GM23338 (cell line): ENCODE measurements around the gene TMEM213. TPM values are rescaled to one million over a fixed set of nuclear protein-coding genes. Genes with fewer than 3 reads are reported as not detected.

ENCODE experiments used
- ATAC-seq: fragments of 200-7000 bp; cut with Tn5 transposase; 3 replicates; pipeline ENCODE4 v1.9.1; 2020
- DNase-seq: peaks from one replicate; pipeline ENCODE4 v3.0.0-alpha.2; 2015; ENCODE audit warnings: low spot score
- H2AFZ ChIP-seq: fragments of 200-600 bp; sonication (generic); 2 replicates; pipeline ENCODE4 v1.8.0; 2016; ENCODE audit warnings: antibody characterized with exemption, mild to moderate bottlenecking, moderate library complexity
- H3F3A ChIP-seq: fragments of 200-600 bp; sonication (generic); replicated peaks from 2 replicates; pipeline ENCODE4 v1.8.0; 2017; ENCODE audit warnings: antibody characterized with exemption, mixed run types, low read depth
- H3K27ac ChIP-seq: fragments of 200-600 bp; sonication (generic); 2 replicates; pipeline ENCODE4 v1.6.1; 2016; ENCODE audit warnings: low read depth
- H3K27me3 ChIP-seq: fragments of 200-600 bp; sonication (generic); 2 replicates; pipeline ENCODE4 v1.8.0; 2016; ENCODE audit warnings: mild to moderate bottlenecking, mixed run types, moderate library complexity; ENCODE audit not compliant: insufficient read depth
- H3K36me3 ChIP-seq: fragments of 200-600 bp; sonication (generic); 2 replicates; pipeline ENCODE4 v1.8.0; 2016; ENCODE audit warnings: mild to moderate bottlenecking; ENCODE audit not compliant: insufficient read depth
- H3K4me1 ChIP-seq: fragments of 200-600 bp; sonication (generic); 2 replicates; pipeline ENCODE4 v1.8.0; 2016; ENCODE audit warnings: mild to moderate bottlenecking, moderate library complexity; ENCODE audit not compliant: insufficient read depth
- H3K4me2 ChIP-seq: fragments of 200-600 bp; sonication (generic); 2 replicates; pipeline ENCODE4 v1.7.1; 2017; ENCODE audit warnings: mixed run types
- H3K4me3 ChIP-seq: fragments of 200-600 bp; sonication (generic); 2 replicates; pipeline ENCODE4 v1.6.1; 2016; ENCODE audit warnings: mixed run types
- H3K79me2 ChIP-seq: fragments of 200-600 bp; sonication (generic); replicated peaks from 2 replicates; pipeline ENCODE4 v1.8.0; 2017; ENCODE audit warnings: mild to moderate bottlenecking; ENCODE audit not compliant: insufficient read depth
- H3K9me2 ChIP-seq: fragments of 200-600 bp; sonication (generic); 2 replicates; pipeline ENCODE4 v1.8.0; 2017; ENCODE audit not compliant: insufficient read depth
- H4K20me1 ChIP-seq: fragments of 200-600 bp; sonication (generic); replicated peaks from 2 replicates; pipeline ENCODE4 v1.8.0; 2017; ENCODE audit warnings: mild to moderate bottlenecking; ENCODE audit not compliant: insufficient read depth
- H3K27ac Mint-ChIP-seq: 2 replicates; pipeline ENCODE4 v1.8.0; 2020; ENCODE audit warnings: inconsistent platforms, mild to moderate bottlenecking, moderate library complexity, mixed read lengths
- H3K27me3 Mint-ChIP-seq: 3 replicates; pipeline ENCODE4 v1.8.0; 2022; ENCODE audit warnings: low read depth, mild to moderate bottlenecking, moderate library complexity, mixed read lengths, inconsistent platforms; ENCODE audit not compliant: insufficient read depth, poor library complexity
- H3K36me3 Mint-ChIP-seq: 3 replicates; pipeline ENCODE4 v1.8.0; 2021; ENCODE audit warnings: low read depth, mild to moderate bottlenecking, inconsistent platforms, moderate library complexity, mixed read lengths
- H3K4me1 Mint-ChIP-seq: 3 replicates; pipeline ENCODE4 v1.8.0; 2020; ENCODE audit warnings: mild to moderate bottlenecking, inconsistent platforms, mixed read lengths
- H3K4me3 Mint-ChIP-seq: 3 replicates; pipeline ENCODE4 v1.8.0; 2021; ENCODE audit warnings: moderate library complexity, mild to moderate bottlenecking, inconsistent platforms, mixed read lengths
- H3K9me3 Mint-ChIP-seq: 3 replicates; pipeline ENCODE4 v1.8.0; 2020; ENCODE audit warnings: moderate library complexity, mild to moderate bottlenecking, inconsistent platforms, mixed read lengths
- CREB1 ChIP-seq: fragments of 250-450 bp; sonication (Bioruptor Pico); IDR thresholded peaks from 2 replicates; pipeline ENCODE4 v1.5.0; 2020; ENCODE audit warnings: low read depth, mild to moderate bottlenecking, moderate library complexity
- ETS1 ChIP-seq: IDR thresholded peaks from 2 replicates; pipeline ENCODE4 v1.6.1; 2016; ENCODE audit warnings: antibody characterized with exemption
- EZH2 ChIP-seq: fragments of 200-600 bp; sonication (generic); IDR thresholded peaks from one replicate; pipeline ENCODE4 v1.8.0; 2017; ENCODE audit warnings: antibody characterized with exemption, mild to moderate bottlenecking, low read depth; ENCODE audit not compliant: unreplicated experiment
- EZH2phosphoT487 ChIP-seq: fragments of 200-600 bp; sonication (generic); IDR thresholded peaks from one replicate; pipeline ENCODE4 v1.8.1; 2018; ENCODE audit warnings: antibody characterized with exemption; ENCODE audit not compliant: unreplicated experiment
- JUNB ChIP-seq: IDR thresholded peaks from one replicate; pipeline ENCODE4 v1.6.1; 2016; ENCODE audit warnings: antibody characterized with exemption; ENCODE audit not compliant: unreplicated experiment
- POLR2AphosphoS5 ChIP-seq: IDR thresholded peaks from 2 replicates; pipeline ENCODE4 v1.6.1; 2016; ENCODE audit warnings: antibody characterized with exemption, low read depth
- REST ChIP-seq: IDR thresholded peaks from one replicate; pipeline ENCODE4 v1.6.1; 2018; ENCODE audit warnings: antibody characterized with exemption; ENCODE audit not compliant: unreplicated experiment
- ZNF114 ChIP-seq: fragments of 250-450 bp; sonication (Bioruptor Pico); IDR thresholded peaks from 2 replicates; pipeline ENCODE4 v1.5.0; 2020; ENCODE audit warnings: mild to moderate bottlenecking, moderate library complexity
- ZNF462 ChIP-seq: fragments of 250-450 bp; sonication (Bioruptor Pico); IDR thresholded peaks from 2 replicates; pipeline ENCODE4 v1.5.0; 2020; ENCODE audit warnings: mild to moderate bottlenecking, moderate library complexity
- polyA plus RNA-seq: library from polyadenylated mRNA; unstranded; fragments of >200 nt; fragmentation: Nextera tagmentation; extraction: Ambion mirVana; gene quantifications from 2 replicates; pipeline ENCODE4 v1.2.1, GENCODE V29; 2016
- total RNA-seq: library from RNA; depleted of rRNA; stranded (reverse); fragments of >200 nt; shearing (Covaris generic); gene quantifications from 2 replicates; pipeline ENCODE4 v1.2.3, GENCODE V29; 2014
- TF ChIP-seq, protein P1 (sequence below), 2 experiments: fragments of 200-600 bp in 1 of 2; sonication (generic) in 1 of 2; conservative IDR thresholded peaks; 2 replicates each; pipeline versions ENCODE4 v1.5.1 to v1.6.1; 2016 to 2017; ENCODE audit warnings: antibody characterized with exemption in 2 of 2, low read depth in 2 of 2, mild to moderate bottlenecking in 2 of 2, moderate library complexity in 1 of 2

TMEM213 gene
- total and polyA plus RNA-seq, 2 experiments from 2014 or later: 0.89 TPM; not detected in 1

DNA sequence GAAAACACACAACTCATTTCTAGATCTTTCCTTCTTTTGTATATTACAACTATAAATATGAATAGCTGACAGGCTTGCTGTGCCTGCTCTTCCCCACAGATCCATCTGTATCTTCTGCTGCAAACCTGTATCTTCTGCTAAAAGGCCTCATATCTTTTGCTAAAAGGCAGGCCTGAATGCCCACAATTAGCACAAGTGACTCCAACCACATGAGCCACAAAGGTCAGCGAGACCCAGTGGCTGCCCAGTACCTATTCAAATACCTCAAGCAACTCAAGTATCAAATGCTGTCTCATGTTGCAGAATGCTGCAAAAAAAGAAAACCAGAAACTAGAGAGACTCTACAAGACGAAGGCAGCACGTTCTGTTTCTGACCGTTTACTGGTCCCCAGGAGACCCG, 54.7 kb downstream of the TMEM213 start:
- Mint-ChIP-seq H3K36me3 (peaks cover 51% of the 10 kb centered on the region), H3K27ac (no peak overlapping the region), H3K4me3 (no peak overlapping the region), H3K27me3 (peaks cover 4% of the 10 kb centered on the region), H3K4me1 (peaks cover 50% of the 10 kb centered on the region), H3K9me3 (peaks cover 8% of the 10 kb centered on the region; the same call in 2 of the 3 replicates)
- no peak overlapping the region for H3K27ac ChIP-seq
- no peak for DNase-seq
- H2AFZ ChIP-seq: no peak overlapping the region
- TF ChIP-seq ZNF114 (CRISPR knock-in tag) (no peak), CREB1 (CRISPR knock-in tag) (no peak), JUNB (no peak), ETS1 (no peak), EZH2phosphoT487 (no peak)
- TF ChIP-seq, protein P1, sequence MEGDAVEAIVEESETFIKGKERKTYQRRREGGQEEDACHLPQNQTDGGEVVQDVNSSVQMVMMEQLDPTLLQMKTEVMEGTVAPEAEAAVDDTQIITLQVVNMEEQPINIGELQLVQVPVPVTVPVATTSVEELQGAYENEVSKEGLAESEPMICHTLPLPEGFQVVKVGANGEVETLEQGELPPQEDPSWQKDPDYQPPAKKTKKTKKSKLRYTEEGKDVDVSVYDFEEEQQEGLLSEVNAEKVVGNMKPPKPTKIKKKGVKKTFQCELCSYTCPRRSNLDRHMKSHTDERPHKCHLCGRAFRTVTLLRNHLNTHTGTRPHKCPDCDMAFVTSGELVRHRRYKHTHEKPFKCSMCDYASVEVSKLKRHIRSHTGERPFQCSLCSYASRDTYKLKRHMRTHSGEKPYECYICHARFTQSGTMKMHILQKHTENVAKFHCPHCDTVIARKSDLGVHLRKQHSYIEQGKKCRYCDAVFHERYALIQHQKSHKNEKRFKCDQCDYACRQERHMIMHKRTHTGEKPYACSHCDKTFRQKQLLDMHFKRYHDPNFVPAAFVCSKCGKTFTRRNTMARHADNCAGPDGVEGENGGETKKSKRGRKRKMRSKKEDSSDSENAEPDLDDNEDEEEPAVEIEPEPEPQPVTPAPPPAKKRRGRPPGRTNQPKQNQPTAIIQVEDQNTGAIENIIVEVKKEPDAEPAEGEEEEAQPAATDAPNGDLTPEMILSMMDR (conservative IDR thresholded peaks at IDR 0.05; ENCODE audit: low read depth in 2 of 2): no peak
- H4K20me1 ChIP-seq: no peaks in the 10 kb centered on the region
- H3K4me3 ChIP-seq: no peak overlapping the region
- H3K36me3 ChIP-seq: peaks cover 16% of the 10 kb centered on the region
- no peak for ATAC-seq
- no peaks in the 10 kb centered on the region for H3K27me3 ChIP-seq
- no peak overlapping the region for H3K4me2 ChIP-seq
- no peaks in the 10 kb centered on the region for H3F3A ChIP-seq
- no peaks in the 10 kb centered on the region for H3K79me2 ChIP-seq
- no peaks in the 10 kb centered on the region for H3K9me2 ChIP-seq
- H3K4me1 ChIP-seq: peaks cover 29% of the 10 kb centered on the region

- Histone ChIP-seq H3K9me2 (no peaks in the 10 kb centered on the region), H4K20me1 (no peaks in the 10 kb centered on the region), H3F3A (no peaks in the 10 kb centered on the region), H3K4me3 (no peak overlapping the region), H3K4me2 (peak overlapping the region; percentile 45), H3K36me3 (peaks cover 16% of the 10 kb centered on the region), H3K79me2 (no peaks in the 10 kb centered on the region), H2AFZ (no peak overlapping the region), H3K27me3 (no peaks in the 10 kb centered on the region), H3K4me1 (peaks cover 26% of the 10 kb centered on the region), H3K27ac (peak overlapping the region; percentile 24; the same call in 1 of the 2 replicates)
- Mint-ChIP-seq H3K27me3 (peaks cover 4% of the 10 kb centered on the region), H3K27ac (peak overlapping the region; percentile 64), H3K36me3 (peaks cover 61% of the 10 kb centered on the region), H3K4me3 (no peak overlapping the region), H3K4me1 (peaks cover 45% of the 10 kb centered on the region), H3K9me3 (peaks cover 17% of the 10 kb centered on the region; the same call in 2 of the 3 replicates)
- ATAC-seq: peak; percentile 41
- no peak for DNase-seq
- no peak for TF ChIP-seq POLR2AphosphoS5
- TF ChIP-seq CREB1 (CRISPR knock-in tag): no peak
- no peak for TF ChIP-seq REST
- TF ChIP-seq EZH2: no peak
- no peak for TF ChIP-seq ZNF462 (CRISPR knock-in tag)
Observed at GRCh38 chr7:138853448-138853847, 55.7 kb downstream of the TMEM213 start.
